Activated naive CD8-positive, alpha-beta T cell treated with anti-CD3 and anti-CD28 coated beads for 36 hours (primary cell): ENCODE results near the gene FN3K. TPM values are rescaled to one million over a fixed set of nuclear protein-coding genes. Genes with fewer than 3 reads are reported as not detected.

Experiments used
- DNase-seq: peaks from one replicate; pipeline ENCODE4 v3.0.0; 2021
- H3K27ac Mint-ChIP-seq: one replicate; pipeline ENCODE4 v1.8.0; 2022; ENCODE audit warnings: mild to moderate bottlenecking, moderate library complexity, mixed read lengths
- H3K27me3 Mint-ChIP-seq: one replicate; pipeline ENCODE4 v1.8.0; 2022; ENCODE audit warnings: mild to moderate bottlenecking, mixed read lengths
- H3K36me3 Mint-ChIP-seq: one replicate; pipeline ENCODE4 v1.8.0; 2021; ENCODE audit warnings: mild to moderate bottlenecking, mixed read lengths
- H3K4me1 Mint-ChIP-seq: one replicate; pipeline ENCODE4 v1.8.0; 2021; ENCODE audit warnings: mixed read lengths
- H3K4me3 Mint-ChIP-seq: one replicate; pipeline ENCODE4 v1.8.0; 2022; ENCODE audit warnings: mild to moderate bottlenecking, moderate library complexity, mixed read lengths
- H3K9me3 Mint-ChIP-seq: one replicate; pipeline ENCODE4 v1.8.0; 2022; ENCODE audit warnings: mixed read lengths
- total RNA-seq, 2 experiments: library from RNA; stranded (reverse); gene quantifications; one replicate each; pipeline ENCODE4 v1.2.3, GENCODE V29; 2021

Gene FN3K
- 1 to 10 TPM; 2.4 to 2.5 TPM for total RNA-seq

DNA sequence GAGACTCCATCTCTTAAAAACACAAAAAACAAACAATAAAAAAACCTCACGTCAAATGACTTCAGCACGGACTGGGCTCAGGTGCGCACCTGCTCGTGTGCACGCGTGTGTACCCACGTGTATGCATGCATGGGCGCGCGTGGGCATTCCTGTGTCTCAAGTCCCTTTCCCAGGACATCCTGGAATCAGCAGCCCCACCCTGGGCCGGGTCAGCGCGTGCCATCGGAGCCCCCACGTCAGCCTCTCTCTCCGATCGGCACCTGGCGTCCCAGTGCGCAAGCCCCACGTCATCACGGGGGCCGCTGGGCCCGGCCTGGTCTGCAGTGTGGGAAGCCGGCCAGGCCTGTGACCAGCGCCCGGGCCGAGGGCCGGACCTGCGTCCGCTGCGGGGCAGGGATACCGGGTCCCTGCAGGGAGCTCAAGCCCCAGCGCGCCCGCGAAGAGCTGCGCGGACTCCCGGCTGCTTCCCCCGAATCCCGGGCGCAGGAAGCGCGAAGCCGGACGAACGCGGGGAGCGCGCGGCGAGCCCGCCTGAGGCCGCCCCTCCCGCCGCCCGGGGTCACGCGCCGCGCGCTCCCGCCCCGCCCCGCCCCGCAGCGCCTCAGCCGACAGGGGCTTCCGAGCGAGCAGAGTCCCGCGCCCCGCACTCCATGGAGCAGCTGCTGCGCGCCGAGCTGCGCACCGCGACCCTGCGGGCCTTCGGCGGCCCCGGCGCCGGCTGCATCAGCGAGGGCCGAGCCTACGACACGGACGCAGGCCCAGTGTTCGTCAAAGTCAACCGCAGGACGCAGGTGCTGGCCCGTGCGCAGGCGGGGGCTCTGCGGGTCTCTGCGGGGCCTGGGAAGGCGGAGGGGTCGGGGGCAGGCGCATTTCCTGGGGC, at the start of gene FN3K:
Gene FN3K (plus strand): TSS at position 629 of the 880 bp plus-strand sequence. CDS start 22 bp downstream, at position 651.
- peaks cover 4% of the 10 kb centered on the region for H3K9me3 Mint-ChIP-seq
- H3K4me3 Mint-ChIP-seq = peak within 1 kb of the TSS; percentile 51
- no peak within 1 kb of the TSS for H3K27ac Mint-ChIP-seq
- no peaks in the 10 kb centered on the region for H3K4me1 Mint-ChIP-seq
- peak; percentile 44 for DNase-seq
- H3K36me3 Mint-ChIP-seq = peaks cover 25% of the 10 kb centered on the region
- H3K27me3 Mint-ChIP-seq = peaks cover 3% of the 10 kb centered on the region

DNA sequence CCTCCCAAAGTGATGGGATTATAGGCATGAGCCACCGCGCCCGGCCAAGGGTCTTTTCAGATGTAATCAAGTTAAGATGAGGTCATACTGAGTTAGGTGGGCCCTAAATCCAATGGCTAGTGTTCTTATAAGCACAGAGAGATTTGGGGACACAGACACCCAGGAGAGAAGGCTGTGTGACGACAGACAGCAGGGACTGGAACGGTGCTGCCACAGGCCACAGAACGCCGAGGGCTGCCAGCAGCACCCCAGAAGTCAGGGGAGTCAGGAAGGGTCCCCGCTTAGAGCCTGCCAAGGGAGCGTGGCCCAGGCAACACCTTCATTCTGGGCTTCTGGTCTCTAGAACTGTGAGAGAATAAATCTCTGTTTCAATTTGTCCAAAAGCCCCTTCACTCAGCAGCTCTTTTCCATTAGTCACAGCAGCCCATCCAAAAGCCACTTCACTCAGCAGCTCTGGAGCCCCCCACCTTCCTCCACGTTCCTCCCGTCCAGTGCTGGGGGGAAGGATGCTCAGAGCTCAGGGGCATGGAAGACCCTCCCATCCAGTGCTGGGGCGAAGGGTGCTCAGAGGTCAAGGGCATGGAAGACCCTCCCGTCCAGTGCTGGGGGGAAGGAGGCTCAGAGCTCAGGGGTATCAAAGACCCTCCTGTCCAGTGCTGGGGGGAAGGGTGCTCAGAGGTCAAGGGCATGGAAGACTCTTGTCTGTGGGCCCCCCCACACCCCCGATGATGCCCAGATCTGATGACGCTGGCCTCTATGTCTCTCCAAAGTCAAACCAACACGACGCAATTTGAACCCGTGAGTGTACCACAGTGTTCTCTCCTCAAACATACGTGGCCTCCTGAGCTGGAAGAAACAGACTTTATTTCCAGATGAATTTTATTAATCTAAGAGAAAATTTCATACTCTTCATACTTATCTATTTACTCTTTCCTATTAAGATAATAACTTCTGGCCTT, 48.8 kb upstream of the FN3K start:
- DNase-seq = no peak
- H3K4me3 Mint-ChIP-seq = no peak overlapping the region

DNA sequence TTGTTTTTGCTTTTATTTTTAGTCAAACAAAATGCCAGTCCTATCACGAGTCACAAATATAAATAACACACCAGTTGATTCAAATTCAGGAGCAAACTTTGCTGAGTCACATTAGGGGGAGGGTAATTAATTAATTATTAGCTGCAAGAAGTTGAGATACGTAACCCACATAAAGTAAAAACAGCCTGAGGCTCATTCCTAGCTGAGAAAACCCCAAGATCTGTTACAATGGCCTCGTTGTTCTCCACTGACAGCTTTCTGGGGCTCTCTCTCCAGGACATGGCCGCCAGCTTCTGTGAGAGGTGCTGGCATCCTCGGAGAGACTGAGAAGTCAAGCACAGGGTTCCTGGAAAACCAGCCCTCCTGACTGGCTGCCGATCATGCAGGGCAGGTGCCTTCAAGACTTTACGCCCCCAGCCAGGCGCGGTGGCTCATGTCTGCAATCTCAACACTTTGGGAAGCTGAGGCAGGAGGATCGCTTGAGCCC, 48.0 kb upstream of the FN3K start:
- peaks cover 11% of the 10 kb centered on the region for H3K4me1 Mint-ChIP-seq
- peaks cover 8% of the 10 kb centered on the region for H3K36me3 Mint-ChIP-seq
- no peaks in the 10 kb centered on the region for H3K9me3 Mint-ChIP-seq
- no peaks in the 10 kb centered on the region for H3K27me3 Mint-ChIP-seq
- no peak overlapping the region for H3K27ac Mint-ChIP-seq
- DNase-seq = no peak
- H3K4me3 Mint-ChIP-seq = no peak overlapping the region

More for the DNA sequence above, 48.8 kb upstream of the FN3K start:
- no peak overlapping the region for H3K27ac Mint-ChIP-seq
- H3K36me3 Mint-ChIP-seq = peaks cover 11% of the 10 kb centered on the region
- peaks cover 5% of the 10 kb centered on the region for H3K4me1 Mint-ChIP-seq
- H3K27me3 Mint-ChIP-seq = no peaks in the 10 kb centered on the region
- H3K9me3 Mint-ChIP-seq = peaks cover 7% of the 10 kb centered on the region

DNA sequence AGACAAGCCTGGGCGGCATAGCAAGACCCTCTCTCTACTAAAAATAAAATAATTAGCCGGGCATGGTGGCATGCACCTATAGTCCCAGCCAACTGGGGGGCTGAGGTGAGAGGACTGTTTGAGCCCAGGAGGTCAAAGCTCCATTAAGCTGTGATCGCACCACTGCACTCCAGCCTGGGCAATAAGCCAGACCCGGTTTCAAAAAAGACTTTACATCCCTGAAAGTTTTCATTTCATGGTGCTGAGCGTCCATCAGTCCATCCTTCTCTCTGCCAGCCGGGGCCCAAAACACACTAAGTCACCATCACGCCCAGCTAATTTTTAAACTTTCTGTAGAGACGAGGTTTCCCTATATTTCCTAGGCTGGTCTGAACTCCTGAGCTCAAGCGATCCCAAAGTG, 47.5 kb upstream of the FN3K start:
- no peaks in the 10 kb centered on the region for H3K27me3 Mint-ChIP-seq
- no peak for DNase-seq
- no peak overlapping the region for H3K4me3 Mint-ChIP-seq
- peaks cover 14% of the 10 kb centered on the region for H3K4me1 Mint-ChIP-seq
- peaks cover 8% of the 10 kb centered on the region for H3K36me3 Mint-ChIP-seq
- no peak overlapping the region for H3K27ac Mint-ChIP-seq
- no peaks in the 10 kb centered on the region for H3K9me3 Mint-ChIP-seq

DNA sequence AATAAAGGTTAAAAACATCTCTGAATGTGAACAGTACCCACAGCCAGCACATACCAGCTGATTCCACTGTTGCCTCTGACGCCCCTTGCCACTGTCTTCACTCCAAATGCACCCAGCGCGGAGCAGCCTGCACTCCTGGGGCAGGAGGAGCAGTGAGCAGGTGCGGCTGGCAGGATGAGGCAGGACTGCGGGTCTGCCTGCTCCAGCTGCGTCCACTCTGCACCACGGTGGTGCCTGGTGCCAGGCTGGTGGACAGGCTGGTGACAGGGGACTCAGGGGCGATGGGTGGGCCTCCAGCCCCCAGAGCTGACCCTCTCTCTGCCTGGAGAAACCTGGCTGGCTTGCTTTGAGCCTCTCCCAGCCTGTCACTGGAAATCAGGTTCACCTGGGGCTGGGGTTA, 46.3 kb upstream of the FN3K start:
- Mint-ChIP-seq H3K27ac (no peak overlapping the region), H3K4me1 (peaks cover 14% of the 10 kb centered on the region), H3K4me3 (no peak overlapping the region), H3K36me3 (peaks cover 8% of the 10 kb centered on the region), H3K9me3 (peaks cover 1% of the 10 kb centered on the region), H3K27me3 (no peaks in the 10 kb centered on the region)
- no peak for DNase-seq

DNA sequence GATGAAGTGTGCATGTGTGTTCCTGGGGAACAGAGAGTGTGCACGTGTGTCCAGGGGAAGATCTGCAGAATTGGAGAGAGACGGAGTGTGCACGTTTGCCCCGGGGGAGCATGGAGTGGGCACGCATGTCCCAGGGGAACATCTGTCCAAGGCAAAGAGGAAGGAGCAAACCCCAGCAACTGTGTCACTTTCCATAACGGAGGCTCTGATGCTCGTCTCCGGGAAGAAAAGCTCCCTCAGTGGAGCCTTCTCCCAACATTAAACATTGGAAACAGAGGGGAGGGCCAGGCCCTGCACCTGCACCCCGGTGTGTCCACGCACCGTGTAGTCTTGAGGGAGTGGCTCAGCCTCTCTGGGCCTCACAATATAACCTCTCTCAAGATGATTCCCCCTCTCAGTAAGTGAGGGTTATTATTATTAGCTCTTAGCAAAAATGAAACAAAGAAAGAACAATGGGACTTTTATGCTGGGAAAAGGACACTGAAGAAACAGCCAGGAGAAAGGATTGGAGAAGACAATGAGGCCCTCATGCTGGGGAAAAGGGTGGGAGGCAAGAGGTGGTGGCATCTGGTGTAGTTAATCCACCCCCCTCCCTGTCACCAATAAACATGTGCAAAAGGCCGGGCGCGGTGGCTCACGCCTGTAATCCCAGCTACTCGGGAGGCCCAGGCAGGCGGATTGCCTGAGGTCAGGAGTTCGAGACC, 44.5 kb upstream of the FN3K start:
- Mint-ChIP-seq H3K27ac (no peak overlapping the region), H3K4me3 (no peak overlapping the region), H3K27me3 (no peaks in the 10 kb centered on the region), H3K36me3 (peaks cover 15% of the 10 kb centered on the region), H3K9me3 (peaks cover 13% of the 10 kb centered on the region), H3K4me1 (peaks cover 14% of the 10 kb centered on the region)
- DNase-seq = no peak

DNA sequence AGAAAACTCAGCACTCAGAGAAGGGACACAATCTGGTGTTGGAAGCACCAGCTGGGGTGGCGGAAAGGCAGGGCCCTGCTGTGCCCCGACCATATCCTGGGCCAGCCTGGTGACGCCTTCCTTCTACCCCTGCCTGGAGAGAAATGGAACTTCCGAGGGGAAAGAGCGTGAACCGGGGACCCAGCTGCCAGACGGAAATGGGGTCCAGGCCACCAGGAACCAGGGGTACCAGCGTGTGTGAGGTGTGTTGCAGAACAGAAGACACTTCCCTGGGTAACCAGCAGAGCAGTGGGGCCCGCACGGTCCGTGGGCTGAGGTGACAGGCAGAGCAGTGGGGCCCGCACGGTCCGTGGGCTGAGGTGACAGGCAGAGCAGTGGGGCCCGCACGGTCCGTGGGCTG, 43.7 kb upstream of the FN3K start:
- Mint-ChIP-seq H3K4me3 (no peak overlapping the region), H3K4me1 (peaks cover 14% of the 10 kb centered on the region), H3K36me3 (peaks cover 15% of the 10 kb centered on the region), H3K27ac (no peak overlapping the region), H3K27me3 (no peaks in the 10 kb centered on the region), H3K9me3 (peaks cover 13% of the 10 kb centered on the region)
- no peak for DNase-seq

DNA sequence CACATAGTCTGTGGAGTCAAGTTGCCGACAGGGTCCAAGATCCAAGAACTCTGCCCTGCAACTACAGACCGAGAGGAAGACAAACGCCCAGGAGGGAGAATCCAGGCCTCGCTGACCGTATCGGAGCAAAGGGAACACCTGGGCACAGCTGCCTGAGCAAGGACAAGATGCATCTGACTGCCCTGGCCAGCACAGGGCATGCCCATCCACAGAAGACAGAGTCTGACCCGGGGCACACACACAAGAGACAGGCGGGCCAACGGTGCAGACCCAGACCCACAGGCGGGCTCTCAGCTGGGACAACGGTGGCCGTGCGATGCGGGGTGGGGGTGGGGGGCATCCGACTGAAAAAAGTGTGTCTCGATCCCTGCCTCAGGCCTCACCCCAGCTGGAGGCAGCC, 43.1 kb upstream of the FN3K start:
- H3K27me3 Mint-ChIP-seq = peaks cover 5% of the 10 kb centered on the region
- peaks cover 13% of the 10 kb centered on the region for H3K9me3 Mint-ChIP-seq
- no peak for DNase-seq

DNA sequence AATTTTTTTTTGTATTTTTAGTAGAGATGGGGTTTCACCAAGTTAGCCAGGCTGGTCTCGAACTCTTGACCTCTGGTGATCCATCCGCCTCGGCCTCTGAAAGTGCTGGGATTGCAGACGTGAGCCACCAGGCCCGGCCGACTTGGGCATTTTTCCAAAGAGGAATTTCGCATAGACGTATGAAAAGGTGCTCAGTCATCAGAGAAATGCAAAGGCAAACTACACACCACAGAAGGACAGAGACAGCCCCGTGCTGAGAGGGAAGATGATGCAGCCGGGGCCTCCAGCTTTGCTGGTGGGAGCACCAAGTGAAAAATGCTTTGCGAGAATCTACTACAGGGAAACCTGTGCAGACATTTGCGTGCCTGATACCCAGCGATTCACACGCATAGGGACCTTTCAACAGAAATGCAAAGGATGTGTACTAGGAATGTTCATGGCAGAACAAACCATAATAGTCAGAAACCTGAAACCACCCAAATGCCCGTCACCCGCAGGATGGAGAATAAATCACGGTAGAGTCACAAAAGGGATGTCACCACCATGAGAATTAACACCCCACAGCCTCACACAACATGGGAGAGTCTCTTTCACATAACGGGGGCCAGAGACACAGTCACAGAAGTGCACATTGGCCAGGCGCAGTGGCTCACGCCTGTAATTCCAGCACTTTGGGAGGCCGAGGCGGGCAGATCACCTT, 42.1 kb upstream of the FN3K start:
- Mint-ChIP-seq H3K4me3 (no peak overlapping the region), H3K27ac (no peak overlapping the region), H3K9me3 (peaks cover 13% of the 10 kb centered on the region), H3K4me1 (peaks cover 18% of the 10 kb centered on the region), H3K27me3 (peaks cover 8% of the 10 kb centered on the region), H3K36me3 (peaks cover 15% of the 10 kb centered on the region)
- DNase-seq = no peak

More for the DNA sequence above, 43.1 kb upstream of the FN3K start:
- no peak overlapping the region for H3K4me3 Mint-ChIP-seq
- no peak overlapping the region for H3K27ac Mint-ChIP-seq
- peaks cover 15% of the 10 kb centered on the region for H3K36me3 Mint-ChIP-seq
- peaks cover 17% of the 10 kb centered on the region for H3K4me1 Mint-ChIP-seq

DNA sequence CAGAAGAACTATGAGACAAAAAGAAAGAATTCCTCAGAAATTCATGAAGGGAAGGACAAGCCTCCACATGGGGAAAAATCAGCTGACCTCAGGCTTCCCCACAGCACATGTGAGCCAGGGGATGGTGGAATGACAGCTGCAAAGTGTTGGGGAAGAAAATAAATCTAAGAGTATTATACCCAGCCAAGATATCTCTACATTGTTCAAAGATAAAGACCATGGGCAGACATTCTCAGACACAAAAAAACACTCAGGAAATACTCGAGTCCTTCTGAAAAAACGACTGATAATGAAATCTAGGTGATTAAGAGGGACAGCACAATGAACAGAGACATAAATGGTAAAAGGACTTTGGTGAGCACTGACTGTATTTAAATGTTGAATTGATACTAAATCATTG, 40.8 kb upstream of the FN3K start:
- H3K4me3 Mint-ChIP-seq = no peak overlapping the region
- H3K27ac Mint-ChIP-seq = no peak overlapping the region
- DNase-seq = no peak
- peaks cover 21% of the 10 kb centered on the region for H3K4me1 Mint-ChIP-seq
- H3K9me3 Mint-ChIP-seq = peaks cover 13% of the 10 kb centered on the region
- H3K36me3 Mint-ChIP-seq = peaks cover 15% of the 10 kb centered on the region
- H3K27me3 Mint-ChIP-seq = peaks cover 8% of the 10 kb centered on the region

DNA sequence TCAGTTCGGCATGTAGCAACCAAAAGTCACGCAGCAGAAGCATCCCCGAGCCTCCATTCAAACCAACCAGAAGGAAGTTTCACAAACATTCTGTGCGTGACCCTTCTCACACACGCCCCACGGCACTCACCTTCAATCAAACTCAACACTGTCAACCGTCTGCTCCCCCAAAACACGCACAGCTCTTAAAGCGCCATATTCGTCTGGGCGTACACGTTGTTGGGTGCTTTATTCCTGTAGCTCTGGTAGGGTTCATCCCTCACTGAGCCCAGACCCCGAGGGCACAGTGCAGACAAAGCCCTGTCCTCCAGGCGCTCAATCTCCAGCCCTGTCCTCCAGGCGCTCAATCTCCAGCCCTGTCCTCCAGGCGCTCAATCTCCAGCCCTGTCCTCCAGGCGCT, 39.2 kb upstream of the FN3K start:
- Mint-ChIP-seq H3K9me3 (peaks cover 13% of the 10 kb centered on the region), H3K36me3 (peaks cover 12% of the 10 kb centered on the region), H3K27ac (no peak overlapping the region), H3K27me3 (peaks cover 8% of the 10 kb centered on the region), H3K4me1 (peaks cover 19% of the 10 kb centered on the region), H3K4me3 (no peak overlapping the region)
- no peak for DNase-seq

DNA sequence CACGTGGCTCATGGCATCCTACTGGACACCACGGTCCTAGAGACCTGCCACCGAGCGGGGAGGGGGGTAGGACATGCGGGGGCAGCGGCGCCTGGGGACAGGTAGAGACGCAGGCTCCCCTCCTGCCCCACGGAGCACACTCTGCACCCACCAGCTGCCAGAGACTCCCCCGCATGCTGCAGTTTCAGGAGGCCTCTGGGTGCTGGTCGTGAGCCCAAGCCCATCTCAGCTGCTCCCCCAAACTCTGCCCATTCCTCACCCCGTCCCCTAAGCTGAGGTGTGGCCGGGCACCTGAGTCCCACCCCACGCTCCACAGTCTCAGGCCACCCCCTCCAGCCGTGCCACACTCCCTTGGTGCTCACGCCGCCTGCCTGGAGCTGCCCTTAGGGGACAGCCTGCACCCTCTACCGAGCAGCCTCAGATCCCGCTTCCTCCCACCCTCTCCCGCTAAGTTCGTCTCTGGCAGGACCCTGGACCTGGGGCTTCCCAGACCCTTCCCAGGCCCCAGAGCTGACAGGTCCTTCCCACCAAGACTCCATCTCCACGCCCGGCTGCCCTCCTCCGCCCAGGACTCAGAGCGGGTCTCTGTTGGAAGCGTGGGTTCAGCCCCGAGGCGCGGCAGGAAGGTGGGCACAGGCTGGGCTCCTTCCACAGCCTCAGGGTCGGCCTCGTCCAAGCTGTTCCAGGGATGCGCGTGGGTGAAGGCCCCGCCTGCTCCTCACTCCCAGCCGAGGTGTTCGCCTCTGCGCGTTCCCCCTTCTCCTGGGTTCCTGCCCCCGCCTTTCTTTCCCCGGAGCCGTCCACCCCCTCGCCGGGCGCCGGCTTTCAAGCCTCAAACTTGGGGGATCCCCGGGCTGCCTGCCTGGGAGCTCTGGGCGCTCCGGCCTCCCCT, 38.3 kb upstream of the FN3K start:
- Mint-ChIP-seq H3K27me3 (peaks cover 8% of the 10 kb centered on the region), H3K36me3 (peaks cover 8% of the 10 kb centered on the region), H3K27ac (no peak overlapping the region), H3K4me3 (peak overlapping the region; percentile 25), H3K9me3 (peaks cover 13% of the 10 kb centered on the region), H3K4me1 (peaks cover 13% of the 10 kb centered on the region)
- DNase-seq = peak; percentile 50

DNA sequence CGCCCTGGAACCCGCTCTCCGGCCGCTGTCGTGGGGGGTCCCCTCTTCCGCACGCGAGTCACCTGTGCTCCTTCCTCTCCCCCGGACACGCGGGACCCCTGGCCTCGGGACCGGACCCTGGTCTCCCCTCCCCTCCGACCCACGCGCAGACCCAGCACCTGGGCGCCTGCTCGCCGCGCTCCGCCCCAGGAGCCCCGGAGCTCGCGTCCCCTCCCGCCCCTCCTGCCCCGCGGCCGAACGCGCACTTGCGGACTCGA, 37.7 kb upstream of the FN3K start:
- H3K27me3 Mint-ChIP-seq = peaks cover 8% of the 10 kb centered on the region
- DNase-seq = no peak
- no peak overlapping the region for H3K27ac Mint-ChIP-seq
- H3K4me1 Mint-ChIP-seq = peaks cover 7% of the 10 kb centered on the region
- H3K4me3 Mint-ChIP-seq = no peak overlapping the region
- H3K9me3 Mint-ChIP-seq = peaks cover 13% of the 10 kb centered on the region
- H3K36me3 Mint-ChIP-seq = peaks cover 7% of the 10 kb centered on the region
